ENCODE measurements around the gene USHBP1.
A peak's percentile ranks its signal among the peaks of the same experiment; 100 is the strongest.

USHBP1 gene

DNA sequence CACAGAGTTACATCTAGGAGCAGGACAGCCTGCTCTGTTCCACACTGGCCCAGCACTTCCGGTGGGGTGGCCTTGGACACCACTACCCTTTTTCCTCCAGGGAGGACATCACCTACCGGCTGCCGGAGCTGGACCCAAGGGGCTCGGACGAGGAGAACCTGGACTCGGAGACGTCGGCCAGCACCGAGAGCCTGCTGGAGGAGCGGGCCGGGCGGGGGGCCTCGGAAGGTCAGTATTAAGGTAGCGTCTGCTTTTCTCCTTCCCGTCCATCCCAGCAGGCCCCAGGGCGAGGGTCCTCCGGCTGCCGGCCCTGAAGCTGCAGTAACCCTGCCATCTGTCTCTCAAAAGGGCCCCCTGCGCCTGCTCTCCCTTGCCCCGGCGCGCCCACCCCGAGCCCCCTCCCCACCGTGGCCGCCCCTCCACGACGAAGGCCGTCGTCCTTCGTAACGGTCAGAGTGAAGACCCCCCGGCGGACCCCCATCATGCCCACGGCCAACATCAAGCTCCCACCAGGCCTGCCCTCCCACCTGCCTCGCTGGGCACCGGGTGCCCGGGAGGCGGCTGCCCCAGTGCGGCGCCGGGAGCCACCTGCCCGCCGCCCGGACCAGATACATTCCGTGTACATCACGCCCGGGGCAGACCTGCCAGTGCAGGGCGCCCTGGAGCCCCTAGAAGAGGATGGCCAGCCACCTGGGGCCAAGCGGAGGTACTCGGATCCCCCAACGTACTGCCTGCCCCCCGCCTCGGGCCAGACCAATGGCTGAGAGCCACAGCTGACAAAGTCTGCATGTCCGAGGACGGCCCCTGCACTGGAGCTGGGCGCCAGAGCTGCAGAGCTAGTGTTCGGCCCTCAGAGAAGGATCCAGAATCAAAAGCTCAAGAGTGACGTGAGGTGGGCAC, 52.7 kb downstream of the USHBP1 start:
- Histone ChIP-seq H3K4me1 (ENCODE audit: control insufficient read depth, insufficient read depth, low read length) (peaks cover 5% of the 10 kb centered on the region; the same call in 1 of the 2 replicates), H3K27me3 (ENCODE audit: control insufficient read depth, insufficient read depth, low read length) (no peaks in the 10 kb centered on the region), H3K36me3 (ENCODE audit: control insufficient read depth, insufficient read depth, low read length) (peaks cover 7% of the 10 kb centered on the region; the same call in 1 of the 2 replicates), H3K27ac (ENCODE audit: low read length) (no peak overlapping the region), H3K9me3 (ENCODE audit: control insufficient read depth, insufficient read depth, low read length) (no peaks in the 10 kb centered on the region), H3K4me3 (ENCODE audit: low read length) (no peak overlapping the region)
- DNase-seq (ENCODE audit: low read depth, low spot score) = no peak
- WGBS (ENCODE audit: insufficient coverage, insufficient read length) = no CpG with 5 or more reads among the region's 58 CpGs

- H3K9me3 ChIP-seq (ENCODE audit: control insufficient read depth, insufficient read depth, low read length) = no peaks in the 10 kb centered on the region
- no peaks in the 10 kb centered on the region for H3K27me3 ChIP-seq (ENCODE audit: control insufficient read depth, insufficient read depth, low read length)
- peaks cover 5% of the 10 kb centered on the region; the same call in 1 of the 2 replicates for H3K4me1 ChIP-seq (ENCODE audit: control insufficient read depth, insufficient read depth, low read length)
- no peak overlapping the region for H3K4me3 ChIP-seq (ENCODE audit: low read length)
- WGBS (ENCODE audit: insufficient coverage, insufficient read length) = no CpG with 5 or more reads among the region's 14 CpGs
- H3K27ac ChIP-seq (ENCODE audit: low read length) = no peak overlapping the region
- no peak for DNase-seq (ENCODE audit: low read depth, low spot score)
- H3K36me3 ChIP-seq (ENCODE audit: control insufficient read depth, insufficient read depth, low read length) = peaks cover 17% of the 10 kb centered on the region
Observed at GRCh38 chr19:17210296-17210695, 54.2 kb downstream of the USHBP1 start.

DNA sequence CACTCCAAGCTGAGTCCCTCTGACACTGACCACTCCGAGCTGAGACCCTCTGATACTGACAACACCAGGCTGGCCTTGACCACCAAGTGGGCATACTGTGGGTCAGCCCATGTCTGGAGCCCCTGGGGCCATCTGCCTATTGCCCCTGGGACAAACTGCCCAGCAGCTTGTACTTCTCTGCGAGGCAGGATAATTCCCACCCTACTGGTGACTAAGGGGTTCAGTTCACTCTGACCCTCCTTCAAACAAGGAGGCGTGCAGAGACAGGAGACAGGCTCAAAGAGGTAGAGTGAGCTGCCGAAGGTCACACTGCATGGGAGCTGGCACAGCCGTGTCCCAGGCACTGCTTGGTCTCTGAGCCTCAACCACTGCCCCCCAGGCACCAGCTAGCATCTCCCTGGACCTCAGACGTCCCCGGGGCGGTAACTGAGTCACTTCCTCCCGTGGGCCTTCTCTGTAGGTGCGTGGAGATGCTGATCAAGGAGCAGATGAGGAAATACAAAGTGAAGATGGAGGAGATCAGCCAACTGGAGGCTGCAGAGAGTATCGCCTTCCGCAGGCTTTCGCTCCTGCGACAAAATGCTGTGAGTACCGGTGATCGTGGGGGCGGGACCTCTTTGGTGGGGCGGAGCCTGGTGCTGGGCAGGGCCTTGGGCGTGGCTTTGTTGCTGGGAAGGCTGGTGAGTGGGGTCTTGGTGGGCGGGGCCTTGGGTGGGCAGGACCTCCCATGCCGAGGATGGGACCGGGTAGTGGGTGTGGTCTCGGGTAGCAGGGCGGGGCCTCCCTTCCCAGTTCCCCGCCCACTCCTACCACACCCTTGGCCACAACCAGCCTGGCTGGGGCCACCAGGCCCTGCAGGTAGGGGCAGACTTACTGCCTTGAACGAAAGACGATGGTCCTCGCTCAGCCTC, 55.2 kb downstream of the USHBP1 start:
- no peaks in the 10 kb centered on the region for H3K27me3 ChIP-seq (ENCODE audit: control insufficient read depth, insufficient read depth, low read length)
- no CpG with 5 or more reads among the region's 28 CpGs for WGBS (ENCODE audit: insufficient coverage, insufficient read length)
- H3K27ac ChIP-seq (ENCODE audit: low read length) = no peak overlapping the region
- H3K4me3 ChIP-seq (ENCODE audit: low read length) = no peak overlapping the region
- H3K4me1 ChIP-seq (ENCODE audit: control insufficient read depth, insufficient read depth, low read length) = peaks cover 5% of the 10 kb centered on the region; the same call in 1 of the 2 replicates
- DNase-seq (ENCODE audit: low read depth, low spot score) = peak; percentile 83
- no peaks in the 10 kb centered on the region for H3K9me3 ChIP-seq (ENCODE audit: control insufficient read depth, insufficient read depth, low read length)
- H3K36me3 ChIP-seq (ENCODE audit: control insufficient read depth, insufficient read depth, low read length) = peaks cover 17% of the 10 kb centered on the region

GRCh38 chr19:17206736-17207581, 57.6 kb downstream of the USHBP1 start:
- H3K36me3 ChIP-seq (ENCODE audit: control insufficient read depth, insufficient read depth, low read length) = peaks cover 24% of the 10 kb centered on the region
- no peak overlapping the region for H3K27ac ChIP-seq (ENCODE audit: low read length)

DNA sequence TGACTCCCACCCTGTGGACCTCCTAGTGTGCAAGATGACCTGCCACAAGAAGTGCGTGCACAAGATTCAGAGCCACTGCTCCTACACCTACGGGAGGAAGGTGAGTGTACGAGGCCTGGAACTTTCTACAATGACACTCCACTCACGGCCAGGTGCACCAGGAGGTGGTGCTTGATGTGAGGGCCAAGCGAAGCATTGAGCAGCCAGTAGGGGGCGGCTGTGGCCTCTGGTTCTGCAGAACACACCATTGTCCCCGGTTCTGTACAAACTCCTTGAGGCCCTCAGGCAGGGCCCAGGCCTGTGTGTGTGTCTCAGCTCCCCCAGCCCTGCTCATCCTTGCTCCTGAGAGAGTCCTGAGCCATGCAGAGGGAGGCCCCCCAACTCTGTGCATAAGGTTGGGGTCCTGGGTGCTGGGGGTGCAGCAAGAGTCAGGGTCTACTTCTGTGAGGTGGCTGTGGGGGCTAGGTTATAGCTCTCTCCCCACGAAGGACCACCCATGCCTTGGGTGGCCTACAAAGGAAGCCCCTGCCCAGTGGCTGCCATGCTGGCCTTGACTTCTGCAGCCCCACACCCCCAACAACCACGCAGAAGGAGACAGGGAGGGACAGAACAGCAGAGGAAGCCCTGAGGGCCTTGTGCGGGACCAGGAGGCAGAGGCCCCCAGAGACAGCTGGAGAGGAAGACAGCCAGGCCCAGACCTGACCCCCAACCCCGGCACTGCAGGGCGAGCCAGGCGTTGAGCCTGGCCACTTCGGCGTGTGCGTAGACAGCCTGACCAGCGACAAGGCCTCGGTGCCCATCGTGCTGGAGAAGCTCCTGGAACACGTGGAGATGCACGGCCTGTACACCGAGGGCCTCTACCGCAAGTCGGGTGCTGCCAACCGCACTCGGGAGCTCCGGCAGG, 59.1 kb downstream of the USHBP1 start:
- WGBS (ENCODE audit: insufficient coverage, insufficient read length) = no CpG with 5 or more reads among the region's 27 CpGs
- Histone ChIP-seq H3K4me1 (ENCODE audit: control insufficient read depth, insufficient read depth, low read length) (0 out of 2 replicates have a peak, but pooled peaks cover 5% of the 10 kb centered on the region), H3K9me3 (ENCODE audit: control insufficient read depth, insufficient read depth, low read length) (no peaks in the 10 kb centered on the region), H3K27me3 (ENCODE audit: control insufficient read depth, insufficient read depth, low read length) (no peaks in the 10 kb centered on the region), H3K36me3 (ENCODE audit: control insufficient read depth, insufficient read depth, low read length) (peaks cover 31% of the 10 kb centered on the region), H3K27ac (ENCODE audit: low read length) (no peak overlapping the region), H3K4me3 (ENCODE audit: low read length) (no peak overlapping the region)
- peak; percentile 58 for DNase-seq (ENCODE audit: low read depth, low spot score)

More at GRCh38 chr19:17206736-17207581, 57.6 kb downstream of the USHBP1 start:
- no peak for DNase-seq (ENCODE audit: low read depth, low spot score)
- Histone ChIP-seq H3K4me1 (ENCODE audit: control insufficient read depth, insufficient read depth, low read length) (0 out of 2 replicates have a peak, but pooled peaks cover 5% of the 10 kb centered on the region), H3K4me3 (ENCODE audit: low read length) (no peak overlapping the region), H3K27me3 (ENCODE audit: control insufficient read depth, insufficient read depth, low read length) (no peaks in the 10 kb centered on the region), H3K9me3 (ENCODE audit: control insufficient read depth, insufficient read depth, low read length) (no peaks in the 10 kb centered on the region)
- no CpG with 5 or more reads among the region's 25 CpGs for WGBS (ENCODE audit: insufficient coverage, insufficient read length)

- no peak overlapping the region for H3K4me3 ChIP-seq (ENCODE audit: low read length)
- no CpG with 5 or more reads among the region's 17 CpGs for WGBS (ENCODE audit: insufficient coverage, insufficient read length)
- peaks cover 38% of the 10 kb centered on the region for H3K36me3 ChIP-seq (ENCODE audit: control insufficient read depth, insufficient read depth, low read length)
- H3K27ac ChIP-seq (ENCODE audit: low read length) = no peak overlapping the region
- DNase-seq (ENCODE audit: low read depth, low spot score) = no peak
- H3K27me3 ChIP-seq (ENCODE audit: control insufficient read depth, insufficient read depth, low read length) = no peaks in the 10 kb centered on the region
- H3K4me1 ChIP-seq (ENCODE audit: control insufficient read depth, insufficient read depth, low read length) = no peaks in the 10 kb centered on the region
- H3K9me3 ChIP-seq (ENCODE audit: control insufficient read depth, insufficient read depth, low read length) = no peaks in the 10 kb centered on the region
Observed at GRCh38 chr19:17202713-17203112, 61.8 kb downstream of the USHBP1 start.

- WGBS (ENCODE audit: insufficient coverage, insufficient read length) = no CpG with 5 or more reads among the region's 9 CpGs
- DNase-seq (ENCODE audit: low read depth, low spot score) = no peak
- Histone ChIP-seq H3K4me1 (ENCODE audit: control insufficient read depth, insufficient read depth, low read length) (no peaks in the 10 kb centered on the region), H3K36me3 (ENCODE audit: control insufficient read depth, insufficient read depth, low read length) (peaks cover 38% of the 10 kb centered on the region), H3K27ac (ENCODE audit: low read length) (no peak overlapping the region), H3K9me3 (ENCODE audit: control insufficient read depth, insufficient read depth, low read length) (no peaks in the 10 kb centered on the region), H3K27me3 (ENCODE audit: control insufficient read depth, insufficient read depth, low read length) (no peaks in the 10 kb centered on the region), H3K4me3 (ENCODE audit: low read length) (no peak overlapping the region)
Observed at GRCh38 chr19:17202249-17202648, 62.3 kb downstream of the USHBP1 start.

GRCh38 chr19:17200408-17201079, 64.0 kb downstream of the USHBP1 start:
- no CpG with 5 or more reads among the region's 16 CpGs for WGBS (ENCODE audit: insufficient coverage, insufficient read length)
- no peak for DNase-seq (ENCODE audit: low read depth, low spot score)
- Histone ChIP-seq H3K9me3 (ENCODE audit: control insufficient read depth, insufficient read depth, low read length) (no peaks in the 10 kb centered on the region), H3K27me3 (ENCODE audit: control insufficient read depth, insufficient read depth, low read length) (no peaks in the 10 kb centered on the region), H3K36me3 (ENCODE audit: control insufficient read depth, insufficient read depth, low read length) (peaks cover 28% of the 10 kb centered on the region), H3K4me3 (ENCODE audit: low read length) (no peak overlapping the region), H3K4me1 (ENCODE audit: control insufficient read depth, insufficient read depth, low read length) (no peaks in the 10 kb centered on the region), H3K27ac (ENCODE audit: low read length) (no peak overlapping the region)

Measured in iPS DF 6.9 (cell line).